Osteoblast (primary cell): ENCODE measurements around the gene ANKRD6. TPM values are rescaled to one million over a fixed set of nuclear protein-coding genes. Genes with fewer than 3 reads are reported as not detected.
A peak's percentile ranks its signal among the peaks of the same experiment; 100 is the strongest.

Experiments used
- DNase-seq: peaks from one replicate; pipeline ENCODE4 v3.0.0; 2011; ENCODE audit warnings: low spot score, mixed read lengths; ENCODE audit not compliant: insufficient read length; ENCODE audit errors: missing footprints
- H2AFZ ChIP-seq: 2 replicates; pipeline ENCODE4 v1.6.0; 2011; ENCODE audit warnings: mild to moderate bottlenecking, low read length
- H3K27ac ChIP-seq: 2 replicates; pipeline ENCODE4 v1.5.1; 2011; ENCODE audit warnings: mild to moderate bottlenecking, low read depth, low read length, moderate library complexity
- H3K27me3 ChIP-seq: 2 replicates; pipeline ENCODE4 v1.6.0; 2012; ENCODE audit warnings: mild to moderate bottlenecking, control low read depth, inconsistent platforms, low read length, moderate library complexity; ENCODE audit not compliant: insufficient read depth
- H3K36me3 ChIP-seq: 2 replicates; pipeline ENCODE4 v1.5.1; 2011; ENCODE audit warnings: mild to moderate bottlenecking, low read length, control low read depth, moderate library complexity; ENCODE audit not compliant: insufficient read depth
- H3K4me1 ChIP-seq: 2 replicates; pipeline ENCODE4 v1.5.1; 2011; ENCODE audit warnings: mild to moderate bottlenecking, low read length, control low read depth, moderate library complexity; ENCODE audit not compliant: insufficient read depth
- H3K4me2 ChIP-seq: 2 replicates; pipeline ENCODE4 v1.6.0; 2011; ENCODE audit warnings: mild to moderate bottlenecking, low read length; ENCODE audit not compliant: insufficient read depth
- H3K4me3 ChIP-seq: fragments of 200-600 bp; sonication (generic); 3 replicates; pipeline ENCODE4 v1.5.1; 2012; ENCODE audit warnings: mild to moderate bottlenecking, low read length, inconsistent platforms; ENCODE audit not compliant: insufficient read depth
- H3K79me2 ChIP-seq: 2 replicates; pipeline ENCODE4 v1.6.0; 2012; ENCODE audit warnings: mild to moderate bottlenecking, low read length, control low read depth, inconsistent platforms; ENCODE audit not compliant: insufficient read depth
- H3K9me3 ChIP-seq: 2 replicates; pipeline ENCODE4 v1.5.1; 2011; ENCODE audit warnings: low read depth, low read length, control low read depth
- H4K20me1 ChIP-seq: 2 replicates; pipeline ENCODE4 v1.6.0; 2012; ENCODE audit warnings: mild to moderate bottlenecking, low read length, control low read depth; ENCODE audit not compliant: insufficient read depth
- total RNA-seq: library from RNA; depleted of rRNA; stranded (reverse); fragments of >200 nt; gene quantifications from 2 replicates; pipeline ENCODE4 v1.2.3, GENCODE V29; 2012
- TF ChIP-seq, protein P1 (sequence below): IDR thresholded peaks from 2 replicates; pipeline ENCODE4 v1.5.1; 2011; ENCODE audit warnings: mild to moderate bottlenecking, low read depth, low read length, moderate library complexity; ENCODE audit errors: extremely low read depth

Gene ANKRD6
- total RNA-seq, 1 donor = 11.2 TPM

DNA sequence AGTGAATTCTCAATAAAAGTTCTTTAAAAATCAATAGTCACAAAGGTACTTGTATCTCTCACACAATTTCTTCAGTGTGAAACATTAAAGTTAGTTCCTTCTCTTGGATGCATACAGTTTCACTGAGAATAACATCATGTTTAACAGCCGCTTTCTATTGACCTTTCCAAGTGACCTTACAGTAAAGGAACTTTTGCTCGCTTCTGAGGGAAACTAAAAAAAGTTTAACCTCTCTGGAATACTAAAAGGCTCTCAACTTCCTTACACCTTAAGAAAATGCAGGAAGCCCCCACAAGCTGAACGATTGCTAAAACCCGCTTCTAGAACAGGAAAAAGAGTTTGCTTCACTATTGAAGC, 22.2 kb upstream of the ANKRD6 start:
- Histone ChIP-seq H3K27me3 (peaks cover 65% of the 10 kb centered on the region), H3K9me3 (no peaks in the 10 kb centered on the region), H2AFZ (no peak overlapping the region), H3K4me2 (peak overlapping the region; percentile 74), H3K27ac (no peak overlapping the region), H3K4me1 (no peaks in the 10 kb centered on the region), H3K4me3 (no peak overlapping the region), H3K79me2 (no peaks in the 10 kb centered on the region), H4K20me1 (no peaks in the 10 kb centered on the region), H3K36me3 (no peaks in the 10 kb centered on the region)
- no peak for DNase-seq
- TF ChIP-seq, protein P1, sequence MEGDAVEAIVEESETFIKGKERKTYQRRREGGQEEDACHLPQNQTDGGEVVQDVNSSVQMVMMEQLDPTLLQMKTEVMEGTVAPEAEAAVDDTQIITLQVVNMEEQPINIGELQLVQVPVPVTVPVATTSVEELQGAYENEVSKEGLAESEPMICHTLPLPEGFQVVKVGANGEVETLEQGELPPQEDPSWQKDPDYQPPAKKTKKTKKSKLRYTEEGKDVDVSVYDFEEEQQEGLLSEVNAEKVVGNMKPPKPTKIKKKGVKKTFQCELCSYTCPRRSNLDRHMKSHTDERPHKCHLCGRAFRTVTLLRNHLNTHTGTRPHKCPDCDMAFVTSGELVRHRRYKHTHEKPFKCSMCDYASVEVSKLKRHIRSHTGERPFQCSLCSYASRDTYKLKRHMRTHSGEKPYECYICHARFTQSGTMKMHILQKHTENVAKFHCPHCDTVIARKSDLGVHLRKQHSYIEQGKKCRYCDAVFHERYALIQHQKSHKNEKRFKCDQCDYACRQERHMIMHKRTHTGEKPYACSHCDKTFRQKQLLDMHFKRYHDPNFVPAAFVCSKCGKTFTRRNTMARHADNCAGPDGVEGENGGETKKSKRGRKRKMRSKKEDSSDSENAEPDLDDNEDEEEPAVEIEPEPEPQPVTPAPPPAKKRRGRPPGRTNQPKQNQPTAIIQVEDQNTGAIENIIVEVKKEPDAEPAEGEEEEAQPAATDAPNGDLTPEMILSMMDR = no peak

DNA sequence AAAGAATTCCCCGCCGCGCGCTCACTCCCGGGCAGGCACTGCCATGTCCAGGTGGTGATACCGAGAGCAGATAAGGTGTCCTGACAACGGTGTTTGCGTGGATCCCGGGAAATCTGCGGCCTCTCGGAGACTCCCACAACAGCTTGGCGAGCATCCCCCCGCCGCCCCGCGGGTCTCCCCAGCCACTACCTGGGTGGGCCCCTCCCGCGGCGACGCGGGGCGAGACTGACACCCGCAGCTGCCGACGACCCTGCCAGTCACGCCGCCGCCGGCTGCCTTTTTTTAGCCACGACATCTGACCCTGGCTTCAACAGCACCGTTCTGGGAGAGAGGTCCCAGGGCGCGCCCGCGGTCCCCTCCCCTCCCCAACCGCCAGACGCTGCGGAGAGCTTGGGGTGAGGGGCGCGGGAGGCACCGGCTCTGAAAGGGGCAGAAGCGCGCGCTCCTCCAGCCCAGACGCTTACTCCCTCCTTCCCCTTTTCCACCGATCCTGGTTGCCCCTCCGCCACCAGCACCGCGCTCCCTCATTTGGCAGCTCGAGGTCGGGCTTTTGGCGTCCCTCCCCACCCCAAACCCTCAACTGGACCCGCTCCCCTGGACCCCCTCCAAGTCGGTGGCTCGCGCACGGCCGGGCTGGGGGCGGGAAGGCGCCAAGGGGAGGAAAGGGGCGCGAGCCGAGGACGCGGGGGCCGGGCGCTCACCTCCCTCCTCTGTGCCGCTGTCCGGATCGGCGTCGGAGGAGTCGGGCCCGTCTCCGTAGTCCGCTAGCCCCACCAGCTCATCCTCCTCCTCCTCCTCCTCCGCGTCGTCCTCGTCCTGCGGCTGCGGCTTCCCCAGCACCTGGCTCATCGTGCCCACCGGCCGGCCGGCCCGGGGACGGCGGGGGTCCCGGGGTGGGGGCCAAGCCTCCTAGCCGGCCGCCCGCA, 21.5 kb upstream of the ANKRD6 start:
- H3K4me3 ChIP-seq = peak overlapping the region; percentile 63
- peak overlapping the region; percentile 74 for H3K4me2 ChIP-seq
- H3K4me1 ChIP-seq = no peaks in the 10 kb centered on the region
- no peaks in the 10 kb centered on the region for H4K20me1 ChIP-seq
- H3K9me3 ChIP-seq = no peaks in the 10 kb centered on the region
- H3K36me3 ChIP-seq = no peaks in the 10 kb centered on the region
- H2AFZ ChIP-seq = no peak overlapping the region
- no peak overlapping the region for H3K27ac ChIP-seq
- TF ChIP-seq, protein P1 = no peak
- no peaks in the 10 kb centered on the region for H3K79me2 ChIP-seq
- H3K27me3 ChIP-seq = peaks cover 70% of the 10 kb centered on the region
- no peak for DNase-seq

DNA sequence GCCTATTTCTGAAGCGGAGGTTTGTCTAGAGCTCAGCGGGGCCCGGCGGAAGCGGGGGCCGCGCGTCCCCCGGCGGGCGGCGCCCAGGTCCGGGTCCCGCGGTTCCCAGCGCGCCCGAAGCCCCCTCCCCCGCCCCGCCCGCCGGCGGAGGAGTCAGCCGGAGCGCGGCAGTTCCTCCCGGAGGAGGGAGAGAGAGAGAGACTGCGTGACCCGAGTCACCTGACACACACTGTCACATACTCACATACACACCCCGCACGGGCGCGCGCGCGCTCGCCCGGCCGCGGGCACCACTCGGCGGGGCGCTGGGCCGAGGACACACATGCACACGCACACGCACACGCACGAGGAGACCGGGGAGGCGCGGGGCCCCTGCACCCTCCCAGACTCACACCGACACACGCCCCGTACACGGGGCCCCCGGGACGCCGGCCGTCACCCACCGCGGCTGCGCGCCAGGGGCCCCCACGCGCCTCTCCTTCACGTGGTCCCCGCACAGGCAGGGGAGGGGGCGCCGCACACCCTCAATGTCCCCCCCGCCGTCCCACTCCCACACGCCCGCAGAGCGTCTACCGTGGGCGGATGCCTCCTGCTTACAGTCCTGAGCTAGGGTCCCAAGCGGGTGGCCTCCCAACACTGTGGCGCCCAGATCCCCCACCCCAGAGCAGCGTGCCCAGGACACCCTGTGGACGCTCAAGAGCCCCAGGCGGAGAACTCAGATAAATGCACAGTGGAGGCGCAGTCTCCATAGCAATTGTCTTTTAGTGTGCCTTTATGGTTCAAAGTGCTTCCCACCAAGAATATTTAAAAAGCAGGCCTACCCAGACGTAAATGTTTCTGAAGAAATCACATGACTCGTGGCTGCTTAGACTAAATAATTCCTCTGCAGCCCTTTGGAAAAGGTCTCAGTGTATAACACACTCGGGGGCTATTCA, 20.6 kb upstream of the ANKRD6 start, which contains the start of gene RRAGD:
TSS of gene RRAGD (minus strand) at position 203 of the 935 bp plus-strand sequence. CDS start 280 bp downstream, outside the sequence.
- Histone ChIP-seq H3K27me3 (peaks cover 70% of the 10 kb centered on the region), H3K4me2 (peak within 1 kb of the TSS; percentile 74), H4K20me1 (no peaks in the 10 kb centered on the region), H3K27ac (no peak within 1 kb of the TSS), H2AFZ (peak within 1 kb of the TSS; percentile 15), H3K9me3 (no peaks in the 10 kb centered on the region), H3K36me3 (no peaks in the 10 kb centered on the region), H3K79me2 (no peaks in the 10 kb centered on the region), H3K4me1 (no peaks in the 10 kb centered on the region), H3K4me3 (peak within 1 kb of the TSS; percentile 63)
- peak; percentile 94 for DNase-seq
- TF ChIP-seq, protein P1 = no peak
